Measurements from ENCODE around the gene GALNT2. TPM values are rescaled to one million over a fixed set of nuclear protein-coding genes. Genes with fewer than 3 reads are reported as not detected.

GALNT2 gene
- total and polyA plus RNA-seq, 12 donors, result 22.3 to 220 (median 85.7) TPM

DNA sequence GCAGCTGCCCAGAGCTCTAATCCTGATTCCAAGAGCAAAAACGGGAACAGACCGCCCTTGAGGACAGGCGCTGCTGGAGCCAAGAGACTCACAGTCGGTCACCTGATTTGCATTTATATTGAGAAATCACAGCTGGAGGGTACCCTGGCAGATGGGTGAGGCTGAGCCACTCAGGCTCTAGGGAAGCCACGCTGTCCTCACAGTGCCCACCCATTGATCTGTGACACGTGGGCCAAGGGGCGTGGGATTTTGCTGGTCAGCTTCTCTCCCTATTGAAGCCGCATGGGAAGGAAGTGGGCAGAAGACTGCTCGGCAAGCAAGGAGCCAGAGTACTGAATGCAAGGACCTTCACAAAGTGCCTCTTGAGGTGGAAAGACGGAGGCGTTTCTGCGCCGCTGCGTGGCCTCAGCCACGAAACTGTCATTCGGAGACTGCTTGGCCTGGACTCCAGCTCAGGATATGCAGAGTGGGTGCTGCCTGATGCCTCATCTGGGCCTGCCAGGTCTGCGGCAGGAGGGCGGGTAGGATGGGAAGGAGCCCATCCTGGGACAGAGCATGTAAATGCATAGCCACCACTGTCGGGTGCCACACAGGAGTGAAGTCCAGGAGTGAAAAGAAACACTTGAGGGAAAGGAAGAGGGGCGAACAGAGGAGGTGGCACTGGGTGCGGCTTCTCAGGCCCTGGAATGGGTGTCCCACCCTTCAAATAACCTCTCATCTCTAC, 219.3 kb downstream of the GALNT2 start:
- intact Hi-C loops (cut with DNase I), result no loop called here
- H3K9me3 ChIP-seq (replicated peaks in 1 of 3), result no peaks in the 10 kb centered on the region
- no peaks in the 10 kb centered on the region for H3K27me3 ChIP-seq
- DNase-seq, result peak in 2 of 7 donors; percentile 26 to 31
- 78 to 89% (median 82%) methylated on average over 16 to 21 of the region's 21 CpGs for WGBS, 4 donors
- H3K36me3 ChIP-seq (replicated peaks in 1 of 2), result no peaks in the 10 kb centered on the region
- H3K4me1 ChIP-seq (replicated peaks in 1 of 2), result no peaks in the 10 kb centered on the region
- no peak overlapping the region for H3K4me3 ChIP-seq
- H3K27ac ChIP-seq, result no peak overlapping the region
- no peak for TF ChIP-seq POLR2A (IDR thresholded peaks at IDR 0.05)
- TF ChIP-seq, protein P1, sequence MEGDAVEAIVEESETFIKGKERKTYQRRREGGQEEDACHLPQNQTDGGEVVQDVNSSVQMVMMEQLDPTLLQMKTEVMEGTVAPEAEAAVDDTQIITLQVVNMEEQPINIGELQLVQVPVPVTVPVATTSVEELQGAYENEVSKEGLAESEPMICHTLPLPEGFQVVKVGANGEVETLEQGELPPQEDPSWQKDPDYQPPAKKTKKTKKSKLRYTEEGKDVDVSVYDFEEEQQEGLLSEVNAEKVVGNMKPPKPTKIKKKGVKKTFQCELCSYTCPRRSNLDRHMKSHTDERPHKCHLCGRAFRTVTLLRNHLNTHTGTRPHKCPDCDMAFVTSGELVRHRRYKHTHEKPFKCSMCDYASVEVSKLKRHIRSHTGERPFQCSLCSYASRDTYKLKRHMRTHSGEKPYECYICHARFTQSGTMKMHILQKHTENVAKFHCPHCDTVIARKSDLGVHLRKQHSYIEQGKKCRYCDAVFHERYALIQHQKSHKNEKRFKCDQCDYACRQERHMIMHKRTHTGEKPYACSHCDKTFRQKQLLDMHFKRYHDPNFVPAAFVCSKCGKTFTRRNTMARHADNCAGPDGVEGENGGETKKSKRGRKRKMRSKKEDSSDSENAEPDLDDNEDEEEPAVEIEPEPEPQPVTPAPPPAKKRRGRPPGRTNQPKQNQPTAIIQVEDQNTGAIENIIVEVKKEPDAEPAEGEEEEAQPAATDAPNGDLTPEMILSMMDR (IDR thresholded peaks at IDR 0.05), result no peak

- H3K9me3 ChIP-seq (replicated peaks in 1 of 3), result no peaks in the 10 kb centered on the region
- intact Hi-C loops (cut with DNase I), result no loop called here
- H3K36me3 ChIP-seq (replicated peaks in 1 of 2), result no peaks in the 10 kb centered on the region
- H3K27me3 ChIP-seq, result no peaks in the 10 kb centered on the region
- no peak overlapping the region for H3K4me3 ChIP-seq
- DNase-seq, result no peak
- H3K27ac ChIP-seq, result no peak overlapping the region
- no peaks in the 10 kb centered on the region for H3K4me1 ChIP-seq (replicated peaks in 1 of 2)
- 66 to 83% (median 72%) methylated on average over 9 to 10 of the region's 10 CpGs for WGBS, 4 donors
- TF ChIP-seq, protein P1 (IDR thresholded peaks at IDR 0.05), result no peak
- no peak for TF ChIP-seq POLR2A (IDR thresholded peaks at IDR 0.05)
Measured at GRCh38 chr1:230286890-230287269, 219.8 kb downstream of the GALNT2 start.

GRCh38 chr1:230287674-230288315, 220.8 kb downstream of the GALNT2 start:
- intact Hi-C loops (cut with DNase I), result no loop called here
- H3K9me3 ChIP-seq (replicated peaks in 1 of 3), result no peaks in the 10 kb centered on the region
- H3K4me1 ChIP-seq (replicated peaks in 1 of 2), result no peaks in the 10 kb centered on the region
- TF ChIP-seq, protein P1 (IDR thresholded peaks at IDR 0.05), result no peak
- TF ChIP-seq POLR2A (IDR thresholded peaks at IDR 0.05), result no peak
- H3K27me3 ChIP-seq, result no peaks in the 10 kb centered on the region
- 65 to 76% (median 66%) methylated on average over 16 to 17 of the region's 17 CpGs for WGBS, 4 donors
- no peak overlapping the region for H3K4me3 ChIP-seq
- no peak for DNase-seq
- no peaks in the 10 kb centered on the region for H3K36me3 ChIP-seq (replicated peaks in 1 of 2)
- no peak overlapping the region for H3K27ac ChIP-seq

GRCh38 chr1:230288641-230289349, 221.8 kb downstream of the GALNT2 start:
- intact Hi-C loops (cut with DNase I), result no loop called here
- Histone ChIP-seq H3K9me3 (replicated peaks in 1 of 3) (no peaks in the 10 kb centered on the region), H3K4me3 (no peak overlapping the region), H3K27me3 (no peaks in the 10 kb centered on the region), H3K4me1 (replicated peaks in 1 of 2) (no peaks in the 10 kb centered on the region), H3K36me3 (replicated peaks in 1 of 2) (no peaks in the 10 kb centered on the region), H3K27ac (no peak overlapping the region)
- DNase-seq, result peak in 1 of 7 donors; percentile 14
- TF ChIP-seq POLR2A (IDR thresholded peaks at IDR 0.05), result no peak
- TF ChIP-seq, protein P1 (IDR thresholded peaks at IDR 0.05), result no peak
- WGBS, 4 donors, result 76 to 86% (median 82%) methylated on average over 4 to 14 of the region's 14 CpGs

All from adrenal gland (tissue), 12 donors.